ENCODE results near the gene CHID1. TPM values are rescaled to one million over a fixed set of nuclear protein-coding genes. Genes with fewer than 3 reads are reported as not detected.

The CHID1 gene
- total RNA-seq, 1 donor from 2014 or later = 69.4 TPM

DNA sequence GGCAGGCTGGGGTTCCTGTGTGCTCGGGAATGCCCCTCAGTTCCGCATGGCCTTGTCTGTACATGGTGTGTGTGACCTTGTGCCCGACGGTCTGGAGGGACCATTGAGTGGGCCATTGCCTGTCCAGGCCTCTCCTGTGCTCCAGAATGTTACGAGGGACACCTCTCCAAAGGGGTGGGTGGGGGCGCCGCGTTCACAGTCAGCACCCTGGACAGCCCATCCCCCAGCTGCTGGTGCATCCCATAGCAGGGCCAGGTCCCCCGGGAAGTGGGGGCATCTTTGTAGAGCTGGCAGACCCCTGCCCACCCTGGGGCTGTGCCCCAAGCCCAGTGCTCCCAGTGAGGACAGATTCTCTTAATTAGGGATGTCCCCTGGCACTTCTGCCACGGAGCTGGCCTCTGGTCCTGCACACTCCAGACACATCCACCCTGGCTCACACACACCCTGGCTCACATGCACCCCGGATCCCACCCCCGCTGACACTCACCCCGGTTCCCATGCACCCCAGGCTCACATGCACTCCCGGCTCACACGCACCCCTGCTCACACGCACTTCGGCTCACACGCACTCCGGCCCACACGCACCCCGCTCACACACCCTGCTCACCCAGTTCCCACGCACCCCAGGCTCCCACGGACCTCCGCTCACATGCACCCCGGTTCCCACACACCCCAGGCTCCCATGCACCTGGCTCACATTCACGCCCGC is 52.4 kb downstream of the CHID1 start:
- no peak overlapping the region for H3K4me3 ChIP-seq
- H3K4me1 ChIP-seq = peaks cover 0 to 6% of the 10 kb centered on the region in 2 donors
- intact Hi-C loops (cut with DNase I) = no loop called here
- no peaks in the 10 kb centered on the region for H3K9me3 ChIP-seq
- H3K36me3 ChIP-seq = peaks cover 6 to 8% of the 10 kb centered on the region in 2 donors
- H3K27me3 ChIP-seq = no peaks in the 10 kb centered on the region
- DNase-seq (ENCODE audit: low spot score in 2 of 2) = no peak
- TF ChIP-seq, protein P1, sequence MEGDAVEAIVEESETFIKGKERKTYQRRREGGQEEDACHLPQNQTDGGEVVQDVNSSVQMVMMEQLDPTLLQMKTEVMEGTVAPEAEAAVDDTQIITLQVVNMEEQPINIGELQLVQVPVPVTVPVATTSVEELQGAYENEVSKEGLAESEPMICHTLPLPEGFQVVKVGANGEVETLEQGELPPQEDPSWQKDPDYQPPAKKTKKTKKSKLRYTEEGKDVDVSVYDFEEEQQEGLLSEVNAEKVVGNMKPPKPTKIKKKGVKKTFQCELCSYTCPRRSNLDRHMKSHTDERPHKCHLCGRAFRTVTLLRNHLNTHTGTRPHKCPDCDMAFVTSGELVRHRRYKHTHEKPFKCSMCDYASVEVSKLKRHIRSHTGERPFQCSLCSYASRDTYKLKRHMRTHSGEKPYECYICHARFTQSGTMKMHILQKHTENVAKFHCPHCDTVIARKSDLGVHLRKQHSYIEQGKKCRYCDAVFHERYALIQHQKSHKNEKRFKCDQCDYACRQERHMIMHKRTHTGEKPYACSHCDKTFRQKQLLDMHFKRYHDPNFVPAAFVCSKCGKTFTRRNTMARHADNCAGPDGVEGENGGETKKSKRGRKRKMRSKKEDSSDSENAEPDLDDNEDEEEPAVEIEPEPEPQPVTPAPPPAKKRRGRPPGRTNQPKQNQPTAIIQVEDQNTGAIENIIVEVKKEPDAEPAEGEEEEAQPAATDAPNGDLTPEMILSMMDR (IDR thresholded peaks at IDR 0.05) = no peak
- no peak overlapping the region for H3K27ac ChIP-seq

DNA sequence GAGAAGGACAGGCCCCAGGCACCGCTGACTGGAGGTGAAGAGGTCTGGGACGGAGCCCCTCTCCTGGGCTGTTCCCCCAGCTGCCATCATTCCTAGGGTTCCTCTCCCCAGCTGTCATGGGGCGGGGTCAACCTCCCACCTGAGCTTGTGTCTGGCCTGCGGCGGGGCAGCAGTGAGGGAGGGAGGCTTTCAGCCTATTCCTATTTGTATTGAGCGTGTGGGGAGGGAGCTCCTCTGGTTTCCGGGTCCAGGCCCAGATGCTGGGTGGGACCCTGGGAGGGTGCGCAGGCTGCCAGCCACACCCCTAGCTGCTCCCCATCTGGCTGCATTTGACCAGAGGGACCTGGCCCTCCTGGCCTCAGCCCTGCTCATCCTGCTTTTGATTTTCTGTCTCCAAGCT is 54.2 kb downstream of the CHID1 start:
- H3K27ac ChIP-seq = no peak overlapping the region
- TF ChIP-seq, protein P1 (IDR thresholded peaks at IDR 0.05) = no peak
- no peaks in the 10 kb centered on the region for H3K27me3 ChIP-seq
- intact Hi-C loops (cut with DNase I) = no loop called here
- no peak overlapping the region for H3K4me3 ChIP-seq
- no peak for DNase-seq (ENCODE audit: low spot score in 2 of 2)
- peaks cover 0 to 6% of the 10 kb centered on the region in 2 donors for H3K4me1 ChIP-seq
- H3K9me3 ChIP-seq = no peaks in the 10 kb centered on the region
- H3K36me3 ChIP-seq = no peaks in the 10 kb centered on the region

DNA sequence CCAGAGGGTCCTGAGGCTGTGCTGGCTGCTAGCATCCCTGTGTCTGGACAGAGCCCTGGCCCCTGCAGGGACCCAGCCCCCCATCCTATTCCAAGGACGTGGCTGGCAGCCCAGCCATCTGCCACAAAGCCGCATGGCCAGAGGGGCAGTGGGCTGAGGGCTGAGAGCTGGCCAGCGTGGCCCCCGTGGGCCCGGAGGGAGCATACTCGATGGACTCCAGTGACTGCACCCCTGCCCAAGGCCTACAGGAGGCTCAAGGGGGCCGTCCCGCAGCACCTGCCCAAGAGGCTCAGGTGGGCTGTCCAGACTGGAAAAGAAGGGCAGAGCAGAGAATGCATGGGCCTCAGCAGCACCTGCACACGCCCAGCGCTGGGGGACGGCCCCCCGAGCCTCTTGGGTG is 54.8 kb downstream of the CHID1 start:
- Histone ChIP-seq H3K27me3 (no peaks in the 10 kb centered on the region), H3K27ac (no peak overlapping the region), H3K36me3 (no peaks in the 10 kb centered on the region), H3K4me3 (no peak overlapping the region), H3K9me3 (no peaks in the 10 kb centered on the region), H3K4me1 (peaks cover 0 to 6% of the 10 kb centered on the region in 2 donors)
- no peak for DNase-seq (ENCODE audit: low spot score in 2 of 2)
- intact Hi-C loops (cut with DNase I) = no loop called here
- TF ChIP-seq, protein P1 (IDR thresholded peaks at IDR 0.05) = no peak

DNA sequence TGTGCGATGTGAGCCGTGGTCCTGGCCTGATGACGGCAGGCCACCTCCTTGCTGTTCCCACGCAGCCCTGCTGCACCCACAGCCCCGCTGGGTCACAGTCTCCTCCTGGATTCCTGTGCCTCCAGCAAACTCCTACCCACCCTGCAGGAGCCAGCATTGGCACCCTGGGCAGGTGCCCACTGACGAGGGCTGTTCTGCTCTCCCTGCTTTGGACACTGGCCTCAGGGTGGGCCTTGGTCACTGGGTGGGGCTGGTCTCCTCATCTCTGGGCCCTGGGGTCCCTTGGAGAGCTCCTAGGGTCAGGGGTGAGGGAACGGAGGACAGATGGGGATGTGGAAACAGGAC is 55.3 kb downstream of the CHID1 start:
- Histone ChIP-seq H3K4me3 (no peak overlapping the region), H3K27me3 (no peaks in the 10 kb centered on the region), H3K4me1 (peaks cover 0 to 6% of the 10 kb centered on the region in 2 donors), H3K36me3 (no peaks in the 10 kb centered on the region), H3K9me3 (no peaks in the 10 kb centered on the region), H3K27ac (no peak overlapping the region)
- no peak for DNase-seq (ENCODE audit: low spot score in 2 of 2)
- TF ChIP-seq, protein P1 (IDR thresholded peaks at IDR 0.05) = no peak
- intact Hi-C loops (cut with DNase I) = no loop called here

DNA sequence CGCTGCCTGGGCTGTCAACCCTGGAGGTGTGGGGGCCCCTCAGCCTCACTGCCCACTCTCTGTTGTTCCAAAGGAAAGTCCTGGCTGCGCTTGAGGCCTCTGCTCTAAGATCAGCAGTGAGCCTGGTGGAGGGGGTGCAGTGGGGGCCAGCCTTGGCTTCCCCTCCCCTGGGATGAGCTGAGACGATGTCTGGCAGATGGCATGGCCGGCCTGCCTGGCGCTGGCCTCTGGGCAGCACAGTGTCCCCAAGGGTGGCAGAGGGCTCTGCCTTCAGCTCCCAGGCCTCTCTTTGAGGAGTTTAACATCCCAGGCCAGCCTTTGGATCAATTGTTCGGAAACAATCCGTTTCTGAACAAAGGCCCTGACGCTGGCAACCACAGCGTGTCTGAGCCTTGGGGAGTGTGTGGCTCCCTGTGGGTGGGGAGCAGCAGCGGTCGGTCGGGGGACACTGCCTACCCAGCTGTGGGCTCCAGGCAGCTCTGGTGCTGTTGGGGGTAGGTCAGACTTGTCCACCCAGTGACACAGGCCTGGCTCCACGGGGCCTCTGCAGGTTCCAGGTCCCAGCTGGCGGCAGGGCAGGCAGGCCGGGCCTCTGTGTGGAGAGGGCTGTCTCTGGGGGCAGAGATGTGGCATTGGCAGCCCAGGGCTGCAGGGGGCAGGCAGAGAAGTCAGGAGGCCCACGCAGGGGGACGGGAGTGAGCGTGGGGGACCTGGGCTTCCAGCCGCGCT is 55.8 kb downstream of the CHID1 start:
- H3K9me3 ChIP-seq = no peaks in the 10 kb centered on the region
- no peak for DNase-seq (ENCODE audit: low spot score in 2 of 2)
- intact Hi-C loops (cut with DNase I) = no loop called here
- no peak overlapping the region for H3K27ac ChIP-seq
- no peaks in the 10 kb centered on the region for H3K36me3 ChIP-seq
- no peak overlapping the region for H3K4me3 ChIP-seq
- H3K27me3 ChIP-seq = no peaks in the 10 kb centered on the region
- peaks cover 0 to 7% of the 10 kb centered on the region in 2 donors for H3K4me1 ChIP-seq
- TF ChIP-seq, protein P1 (IDR thresholded peaks at IDR 0.05) = no peak

Measured in ascending aorta (tissue), 2 donors.